GM12878 (cell line): Measurements from ENCODE around the gene TPCN2. TPM values are rescaled to one million over a fixed set of nuclear protein-coding genes. Genes with fewer than 3 reads are reported as not detected.

Source experiments
- ATAC-seq: fragments of 200-7000 bp; cut with Tn5 transposase; 3 replicates; pipeline ENCODE4 v1.9.1; 2020; ENCODE audit warnings: mild to moderate bottlenecking, moderate library complexity
- BruUV-seq: library from RNA; stranded (reverse); fragments of 400-500 nt; replicated peaks from 2 replicates; lab custom pipeline; 2021; lab: Mats Ljungman, UMichigan
- CTCF ChIA-PET: fragments of 300-600 bp; sonication (Branson Sonifier 250); formaldehyde crosslinking; extraction: SDS; loops from one replicate; lab custom pipeline; 2021; ENCODE audit warnings: inconsistent platforms; lab: Yijun Ruan, JAX
- POLR2A ChIA-PET: fragments of 350-600 bp; formaldehyde crosslinking; extraction: SDS; loops from one replicate; lab custom pipeline; 2021; ENCODE audit warnings: inconsistent platforms; lab: Charles Lee
- RAD21 ChIA-PET: fragments of 300-600 bp; sonication (Branson Sonifier 250); formaldehyde crosslinking; loops from one replicate; lab custom pipeline; 2023; ENCODE audit warnings: antibody characterized with exemption; ENCODE audit not compliant: unreplicated experiment; lab: Charles Lee
- SMC1A ChIA-PET: fragments of 300-600 bp; sonication (Branson Sonifier 250); formaldehyde crosslinking; loops from one replicate; lab custom pipeline; 2023; ENCODE audit not compliant: unreplicated experiment, uncharacterized antibody; lab: Charles Lee
- DNase-seq: peaks from one replicate; pipeline ENCODE4 v3.0.0-alpha.2; 2011; ENCODE audit warnings: low read depth, low spot score
- FAIRE-seq: peaks from 3 replicates; lab custom pipeline; 2011; peaks lifted over from hg19 to GRCh38; lab: Jason Lieb, UNC
- H2AFZ ChIP-seq: 2 replicates; pipeline ENCODE4 v1.6.0; 2011; ENCODE audit warnings: low read depth, low read length, control low read depth; ENCODE audit not compliant: control insufficient read depth
- H3K27ac ChIP-seq: 2 replicates; pipeline ENCODE4 v1.5.1; 2011; ENCODE audit warnings: control low read depth; ENCODE audit not compliant: control insufficient read depth, insufficient read depth
- H3K27me3 ChIP-seq, 2 experiments: replicated peaks in 1 of 2; 2 replicates each; pipeline versions ENCODE4 v1.6.0 to v1.6.1; 2011; ENCODE audit warnings: low read length in 1 of 2; ENCODE audit not compliant: control insufficient read depth in 2 of 2, insufficient read depth in 2 of 2
- H3K36me3 ChIP-seq, 2 experiments: 2 replicates each; pipeline ENCODE4 v1.5.1; 2011; ENCODE audit warnings: low read length in 1 of 2; ENCODE audit not compliant: control insufficient read depth in 2 of 2, insufficient read depth in 2 of 2
- H3K4me1 ChIP-seq: 2 replicates; pipeline ENCODE4 v1.6.1; 2011; ENCODE audit warnings: mild to moderate bottlenecking, low read length, moderate library complexity, mixed read lengths; ENCODE audit not compliant: control insufficient read depth, insufficient read depth
- H3K4me2 ChIP-seq: 2 replicates; pipeline ENCODE4 v1.6.0; 2011; ENCODE audit warnings: control low read depth; ENCODE audit not compliant: control insufficient read depth, insufficient read depth
- H3K4me3 ChIP-seq: fragments of 200-600 bp; sonication (generic); 2 replicates; pipeline ENCODE4 v1.5.1; 2016
- H3K79me2 ChIP-seq: 2 replicates; pipeline ENCODE4 v1.6.0; 2011; ENCODE audit warnings: low read length; ENCODE audit not compliant: control insufficient read depth, insufficient read depth
- H3K9ac ChIP-seq: 2 replicates; pipeline ENCODE4 v1.8.0; 2011; ENCODE audit warnings: low read length, control low read depth, mixed read lengths; ENCODE audit not compliant: control insufficient read depth, insufficient read depth
- H3K9me3 ChIP-seq: replicated peaks from 3 replicates; pipeline ENCODE4 v1.5.1; 2011; ENCODE audit warnings: mild to moderate bottlenecking, low read length; ENCODE audit not compliant: control insufficient read depth, insufficient read depth
- H4K20me1 ChIP-seq: 2 replicates; pipeline ENCODE4 v1.6.0; 2011; ENCODE audit not compliant: control insufficient read depth, insufficient read depth
- ASH2L ChIP-seq: fragments of 300-600, 200-600 bp; sonication (generic); IDR thresholded peaks from 2 replicates; pipeline ENCODE4 v1.6.1; 2017; ENCODE audit warnings: low read depth, mild to moderate bottlenecking, borderline replicate concordance
- BCL3 ChIP-seq: IDR thresholded peaks from 2 replicates; pipeline ENCODE4 v1.6.1; 2011; ENCODE audit warnings: borderline replicate concordance, low read depth, mild to moderate bottlenecking, moderate library complexity, low read length; ENCODE audit not compliant: insufficient read depth, poor library complexity, severe bottlenecking
- CBX5 ChIP-seq: sonication (generic); IDR thresholded peaks from 2 replicates; pipeline ENCODE4 v1.6.1; 2016; ENCODE audit warnings: low read depth, moderate library complexity, mild to moderate bottlenecking, inconsistent platforms
- CUX1 ChIP-seq: IDR thresholded peaks from 2 replicates; pipeline ENCODE4 v1.6.1; 2012; ENCODE audit warnings: improper control_type of control experiment, low read depth, low read length; ENCODE audit not compliant: insufficient replicate concordance
- FOS ChIP-seq: IDR thresholded peaks from 3 replicates; pipeline ENCODE4 v1.6.1; 2011; ENCODE audit warnings: borderline replicate concordance; ENCODE audit not compliant: insufficient read length; ENCODE audit errors: extremely low read depth
- GABPA ChIP-seq: IDR thresholded peaks from 2 replicates; pipeline ENCODE4 v1.6.1; 2014; ENCODE audit warnings: antibody characterized with exemption, low read depth, mild to moderate bottlenecking, inconsistent platforms
- HDAC2 ChIP-seq: fragments of 200-600 bp; sonication (generic); IDR thresholded peaks from 2 replicates; pipeline ENCODE4 v1.6.1; 2017
- HDAC6 ChIP-seq: fragments of 200-600 bp; sonication (generic); IDR thresholded peaks from one replicate; pipeline ENCODE4 v1.8.0; 2017; ENCODE audit warnings: antibody characterized with exemption; ENCODE audit not compliant: unreplicated experiment
- JUND ChIP-seq: IDR thresholded peaks from 2 replicates; pipeline ENCODE4 v1.6.1; 2012; ENCODE audit warnings: low read depth, mild to moderate bottlenecking, low read length, improper control_type of control experiment, moderate library complexity
- MAX ChIP-seq: IDR thresholded peaks from 2 replicates; pipeline ENCODE4 v1.6.1; 2012; ENCODE audit warnings: low read depth, low read length, improper control_type of control experiment
- MLLT1 ChIP-seq: fragments of 450-650 bp; IDR thresholded peaks from 2 replicates; pipeline ENCODE4 v1.6.1; 2016; ENCODE audit warnings: mild to moderate bottlenecking
- NRF1 ChIP-seq: conservative IDR thresholded peaks from 2 replicates; pipeline ENCODE4 v1.6.1; 2011; ENCODE audit warnings: mild to moderate bottlenecking, low read depth, low read length, improper control_type of control experiment
- POU2F2 ChIP-seq: IDR thresholded peaks from 3 replicates; pipeline ENCODE4 v1.6.1; 2011; ENCODE audit warnings: low read depth, mild to moderate bottlenecking, low read length, borderline replicate concordance
- RELA ChIP-seq: fragments of 450-650 bp; IDR thresholded peaks from 2 replicates; pipeline ENCODE4 v1.8.0; 2014; ENCODE audit warnings: borderline replicate concordance; ENCODE audit not compliant: partially characterized antibody
- TCF3 ChIP-seq: IDR thresholded peaks from 2 replicates; pipeline ENCODE4 v1.6.1; 2012; ENCODE audit warnings: low read depth, mild to moderate bottlenecking, low read length, borderline replicate concordance; ENCODE audit not compliant: insufficient read depth
- ZNF384 ChIP-seq: IDR thresholded peaks from 2 replicates; pipeline ENCODE4 v1.6.1; 2012; ENCODE audit warnings: low read depth, mild to moderate bottlenecking, low read length, improper control_type of control experiment, borderline replicate concordance
- WGBS: methylation state at CpG from one replicate; pipeline ENCODE4 v1.1.6; 2016; ENCODE audit warnings: low lambda C conversion rate; ENCODE audit not compliant: insufficient replicate concordance, insufficient coverage; ENCODE audit errors: missing lambda C conversion rate; 5-methylcytosine and 5-hydroxymethylcytosine counted together
- in situ Hi-C: fragments of 300-500 bp; cut with MboI; formaldehyde crosslinking; loops from 9 replicates; pipeline ENCODE4 v1.14.3; 2018; ENCODE audit warnings: mixed read lengths
- intact Hi-C: fragments of 100-400 bp; cut with micrococcal nuclease; formaldehyde crosslinking; loops from one replicate; pipeline ENCODE4 v1.14.2; 2022; ENCODE audit not compliant: unreplicated experiment
- polyA plus RNA-seq, 11 experiments: library from polyadenylated mRNA; depleted of rRNA in 4 of 11; unstranded in 6 of 11; stranded (reverse) in 5 of 11; fragments of >200 nt; fragmentation: Nextera tagmentation in 4 of 11; fragmentation: Illumina TruSeq in 1 of 11; extraction: Ambion mirVana in 4 of 11; extraction: Trizol in 1 of 11; gene quantifications; 1 replicate in 1 of 11; 2 replicates in 10 of 11; pipeline versions ENCODE4 v1.2.1 to v1.2.3, GENCODE V29; 2011 to 2016; ENCODE audit warnings: inconsistent platforms in 2 of 11, missing spikeins in 2 of 11, low read depth in 1 of 11
- total RNA-seq, 4 experiments: library from RNA; depleted of rRNA in 3 of 4; stranded (reverse); fragments of >200 nt in 3 of 4; fragmentation: Illumina TruSeq in 1 of 4; extraction: Trizol in 1 of 4; gene quantifications; 2 replicates each; pipeline versions ENCODE4 v1.2.1 to v1.2.3, GENCODE V29; 2013 to 2021

TPCN2 gene
- total and polyA plus RNA-seq, 10 of the 15 experiments (the other 5 are each of a cell fraction or from before 2014, with no cell fraction given) = 1.7 to 18.4 (median 8.4) TPM

- no TSS peak for BruUV-seq
- Histone ChIP-seq H4K20me1 (no peaks in the 10 kb centered on the region), H3K4me2 (no peak overlapping the region), H3K9ac (no peak overlapping the region), H3K27me3 (peaks cover 2 to 3% of the 10 kb centered on the region in 2 experiments; a peak in 3 of 4 replicates), H3K79me2 (no peaks in the 10 kb centered on the region), H3K9me3 (no peaks in the 10 kb centered on the region), H3K4me3 (no peak overlapping the region), H3K4me1 (no peaks in the 10 kb centered on the region; the same call in 1 of the 2 replicates), H2AFZ (no peak overlapping the region), H3K36me3 (no peaks in the 10 kb centered on the region), H3K27ac (no peak overlapping the region)
- in situ Hi-C loops = no loop called here
- FAIRE-seq = no peak
- CTCF ChIA-PET = no interaction called here
- no peak for ATAC-seq
- intact Hi-C loops = no loop called here
- 9% methylated on average over 9 of the region's 9 CpGs for WGBS
- SMC1A ChIA-PET = no interaction called here
- DNase-seq = no peak
- RAD21 ChIA-PET = no interaction called here
- POLR2A ChIA-PET = no interaction called here
- TF ChIP-seq MLLT1 (no peak), BCL3 (no peak), ASH2L (no peak), MAX (no peak), ZNF384 (no peak), RELA (no peak), CBX5 (no peak), HDAC6 (no peak), NRF1 (no peak), TCF3 (no peak), HDAC2 (no peak), JUND (no peak), POU2F2 (no peak), CUX1 (no peak), FOS (no peak), GABPA (no peak)
Observed at GRCh38 chr11:69003301-69003865, 45.3 kb upstream of the TPCN2 start.
